ENCODE data around the gene LRFN2.

DNA sequence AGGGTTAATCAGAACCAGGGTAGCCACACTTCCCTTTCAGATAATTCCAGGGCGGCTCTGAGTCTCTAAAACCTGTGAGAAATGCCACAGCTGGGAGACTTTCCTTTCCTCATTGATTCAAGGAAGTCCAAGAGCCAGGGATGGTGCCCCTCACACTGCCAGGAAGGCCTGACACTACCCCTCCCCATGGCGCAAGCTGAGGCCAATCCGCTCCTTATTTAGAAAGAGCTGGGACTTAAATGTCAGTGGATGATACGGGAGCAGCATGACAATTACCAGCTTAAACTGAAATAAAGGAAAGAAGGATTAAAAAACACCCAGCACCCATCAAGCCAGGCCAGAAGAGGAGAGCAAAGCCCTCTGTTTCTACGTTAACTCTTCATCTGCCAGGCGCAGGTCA is 244.4 kb downstream of the LRFN2 start:
- TF ChIP-seq, protein P1, sequence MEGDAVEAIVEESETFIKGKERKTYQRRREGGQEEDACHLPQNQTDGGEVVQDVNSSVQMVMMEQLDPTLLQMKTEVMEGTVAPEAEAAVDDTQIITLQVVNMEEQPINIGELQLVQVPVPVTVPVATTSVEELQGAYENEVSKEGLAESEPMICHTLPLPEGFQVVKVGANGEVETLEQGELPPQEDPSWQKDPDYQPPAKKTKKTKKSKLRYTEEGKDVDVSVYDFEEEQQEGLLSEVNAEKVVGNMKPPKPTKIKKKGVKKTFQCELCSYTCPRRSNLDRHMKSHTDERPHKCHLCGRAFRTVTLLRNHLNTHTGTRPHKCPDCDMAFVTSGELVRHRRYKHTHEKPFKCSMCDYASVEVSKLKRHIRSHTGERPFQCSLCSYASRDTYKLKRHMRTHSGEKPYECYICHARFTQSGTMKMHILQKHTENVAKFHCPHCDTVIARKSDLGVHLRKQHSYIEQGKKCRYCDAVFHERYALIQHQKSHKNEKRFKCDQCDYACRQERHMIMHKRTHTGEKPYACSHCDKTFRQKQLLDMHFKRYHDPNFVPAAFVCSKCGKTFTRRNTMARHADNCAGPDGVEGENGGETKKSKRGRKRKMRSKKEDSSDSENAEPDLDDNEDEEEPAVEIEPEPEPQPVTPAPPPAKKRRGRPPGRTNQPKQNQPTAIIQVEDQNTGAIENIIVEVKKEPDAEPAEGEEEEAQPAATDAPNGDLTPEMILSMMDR (IDR thresholded peaks at IDR 0.05) = no peak
- no peak for TF ChIP-seq ZFX (IDR thresholded peaks at IDR 0.05; ENCODE audit: borderline replicate concordance)

Measured in 22Rv1 (cell line).